Measurements from ENCODE around the gene ROCK2.
"Not testable (repeated sequence)": the region's sequence is repeated elsewhere in the genome, so short reads cannot be mapped to it uniquely, and the experiment has no call there.

ROCK2 gene

GRCh38 chr2:11177871-11178690 is 166.4 kb downstream of the ROCK2 start:
- no peak for TF ChIP-seq CTCF (IDR thresholded peaks at IDR 0.05; ENCODE audit: low read depth, low read length)
- in situ Hi-C loops (cut with HindIII; ENCODE audit: low sequenced_read_pairs): no loop called here
- H3K4me3 ChIP-seq (ENCODE audit: low read depth, low read length): no peak overlapping the region
- peak; percentile 33 for DNase-seq (ENCODE audit: low read depth, low spot score)

- DNase-seq (ENCODE audit: low read depth, low spot score): peak; percentile 79
- H3K4me3 ChIP-seq (ENCODE audit: low read depth, low read length): no peak overlapping the region
- TF ChIP-seq CTCF (IDR thresholded peaks at IDR 0.05; ENCODE audit: low read depth, low read length): no peak
- in situ Hi-C loops (cut with HindIII; ENCODE audit: low sequenced_read_pairs): no loop called here
These were observed 169.1 kb downstream of the ROCK2 start for GRCh38 chr2:11175293-11175795.

GRCh38 chr2:11174222-11174621 is 170.2 kb downstream of the ROCK2 start:
- DNase-seq (ENCODE audit: low read depth, low spot score): no peak
- no peak for TF ChIP-seq CTCF (IDR thresholded peaks at IDR 0.05; ENCODE audit: low read depth, low read length)
- no peak overlapping the region for H3K4me3 ChIP-seq (ENCODE audit: low read depth, low read length)
- in situ Hi-C loops (cut with HindIII; ENCODE audit: low sequenced_read_pairs): no loop called here

GRCh38 chr2:11169333-11169732 is 175.1 kb downstream of the ROCK2 start:
- no peak overlapping the region for H3K4me3 ChIP-seq (ENCODE audit: low read depth, low read length)
- TF ChIP-seq CTCF (IDR thresholded peaks at IDR 0.05; ENCODE audit: low read depth, low read length): no peak
- DNase-seq (ENCODE audit: low read depth, low spot score): no peak
- in situ Hi-C loops (cut with HindIII; ENCODE audit: low sequenced_read_pairs): no loop called here

- TF ChIP-seq CTCF (IDR thresholded peaks at IDR 0.05; ENCODE audit: low read depth, low read length): no peak
These were observed 175.9 kb downstream of the ROCK2 start for GRCh38 chr2:11168488-11168887.

GRCh38 chr2:11166476-11166875 is 178.0 kb downstream of the ROCK2 start:
- DNase-seq (ENCODE audit: low read depth, low spot score): no peak
- in situ Hi-C loops (cut with HindIII; ENCODE audit: low sequenced_read_pairs): no loop called here
- TF ChIP-seq CTCF (IDR thresholded peaks at IDR 0.05; ENCODE audit: low read depth, low read length): no peak

More at GRCh38 chr2:11168488-11168887, 175.9 kb downstream of the ROCK2 start:
- DNase-seq (ENCODE audit: low read depth, low spot score): no peak
- in situ Hi-C loops (cut with HindIII; ENCODE audit: low sequenced_read_pairs): no loop called here
- no peak overlapping the region for H3K4me3 ChIP-seq (ENCODE audit: low read depth, low read length)

GRCh38 chr2:11165046-11165445 is 179.4 kb downstream of the ROCK2 start:
- H3K4me3 ChIP-seq (ENCODE audit: low read depth, low read length); in situ Hi-C loops (cut with HindIII; ENCODE audit: low sequenced_read_pairs); DNase-seq (ENCODE audit: low read depth, low spot score): not testable (repeated sequence)

More at GRCh38 chr2:11166476-11166875, 178.0 kb downstream of the ROCK2 start:
- H3K4me3 ChIP-seq (ENCODE audit: low read depth, low read length): no peak overlapping the region

Data from astrocyte of the spinal cord (primary cell).